ENCODE data around the gene ADRM1.

GRCh38 chr20:62306414-62307187 lies 3.8 kb downstream of the ADRM1 start:
- no peak for TF ChIP-seq CTCF (conservative IDR thresholded peaks at IDR 0.05; ENCODE audit: low read length)
- TF ChIP-seq EZH2phosphoT487 (IDR thresholded peaks at IDR 0.05; ENCODE audit: borderline replicate concordance, low read depth, low read length): no peak

Data from OCI-LY7 (cell line).